ENCODE data around the gene DGLUCY. TPM values are rescaled to one million over a fixed set of nuclear protein-coding genes. Genes with fewer than 3 reads are reported as not detected.

The DGLUCY gene
- total RNA-seq, 1 donor from 2014 or later = 15.6 TPM

GRCh38 chr14:91143862-91144261 is 30.0 kb downstream of the DGLUCY start:
- TF ChIP-seq, protein P1, sequence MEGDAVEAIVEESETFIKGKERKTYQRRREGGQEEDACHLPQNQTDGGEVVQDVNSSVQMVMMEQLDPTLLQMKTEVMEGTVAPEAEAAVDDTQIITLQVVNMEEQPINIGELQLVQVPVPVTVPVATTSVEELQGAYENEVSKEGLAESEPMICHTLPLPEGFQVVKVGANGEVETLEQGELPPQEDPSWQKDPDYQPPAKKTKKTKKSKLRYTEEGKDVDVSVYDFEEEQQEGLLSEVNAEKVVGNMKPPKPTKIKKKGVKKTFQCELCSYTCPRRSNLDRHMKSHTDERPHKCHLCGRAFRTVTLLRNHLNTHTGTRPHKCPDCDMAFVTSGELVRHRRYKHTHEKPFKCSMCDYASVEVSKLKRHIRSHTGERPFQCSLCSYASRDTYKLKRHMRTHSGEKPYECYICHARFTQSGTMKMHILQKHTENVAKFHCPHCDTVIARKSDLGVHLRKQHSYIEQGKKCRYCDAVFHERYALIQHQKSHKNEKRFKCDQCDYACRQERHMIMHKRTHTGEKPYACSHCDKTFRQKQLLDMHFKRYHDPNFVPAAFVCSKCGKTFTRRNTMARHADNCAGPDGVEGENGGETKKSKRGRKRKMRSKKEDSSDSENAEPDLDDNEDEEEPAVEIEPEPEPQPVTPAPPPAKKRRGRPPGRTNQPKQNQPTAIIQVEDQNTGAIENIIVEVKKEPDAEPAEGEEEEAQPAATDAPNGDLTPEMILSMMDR (conservative IDR thresholded peaks at IDR 0.05) = no peak
- H3K9me3 Mint-ChIP-seq = no peaks in the 10 kb centered on the region
- H3K4me1 Mint-ChIP-seq = peaks cover 5% of the 10 kb centered on the region

DNA sequence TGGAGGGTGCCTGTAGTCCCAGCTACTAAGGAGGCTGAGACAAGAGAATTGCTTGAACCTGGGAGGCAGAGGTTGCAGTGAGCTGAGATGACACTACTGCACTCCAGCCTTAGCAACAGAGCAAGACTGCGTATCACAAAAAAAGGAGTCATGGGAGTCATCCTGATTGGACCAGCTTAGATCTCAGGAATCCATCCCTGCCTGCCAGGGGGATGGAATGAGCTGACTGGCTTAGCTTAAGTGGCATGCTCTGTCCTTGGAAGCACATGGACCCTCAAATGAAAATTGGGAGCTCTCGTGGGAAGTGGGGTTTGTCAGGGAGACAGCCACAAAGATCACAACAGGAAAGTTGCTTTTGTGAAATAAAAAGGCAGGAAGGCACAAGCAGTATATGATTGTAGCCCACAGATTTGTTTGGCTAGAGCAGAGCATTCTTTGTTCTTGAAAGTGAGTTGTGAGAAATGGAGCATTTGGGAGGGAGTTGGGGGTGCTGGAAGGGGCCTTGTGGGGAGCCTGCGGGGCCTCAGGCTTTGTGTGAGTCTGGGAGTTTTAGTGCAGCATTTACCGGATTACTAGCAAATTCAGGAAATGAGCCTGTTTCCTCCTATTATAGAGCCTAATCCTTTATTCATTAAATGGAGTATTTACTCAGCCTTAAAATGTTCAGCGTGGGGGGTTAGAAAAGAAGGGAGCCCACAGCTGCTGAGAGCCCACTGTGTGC is 30.7 kb downstream of the DGLUCY start:
- no peak for DNase-seq (ENCODE audit: low read depth, low spot score)
- no peaks in the 10 kb centered on the region for H3K36me3 Mint-ChIP-seq (ENCODE audit: low read depth)
- peaks cover 5% of the 10 kb centered on the region for H3K4me1 Mint-ChIP-seq
- H3K27ac Mint-ChIP-seq (ENCODE audit: unreplicated experiment) = no peak overlapping the region
- H3K9me3 Mint-ChIP-seq = no peaks in the 10 kb centered on the region
- no peak overlapping the region for H3K4me3 Mint-ChIP-seq
- H3K27me3 Mint-ChIP-seq (ENCODE audit: low read depth) = no peaks in the 10 kb centered on the region
- TF ChIP-seq, protein P1 (conservative IDR thresholded peaks at IDR 0.05) = no peak

More at GRCh38 chr14:91143862-91144261, 30.0 kb downstream of the DGLUCY start:
- Mint-ChIP-seq H3K27ac (ENCODE audit: unreplicated experiment) (no peak overlapping the region), H3K36me3 (ENCODE audit: low read depth) (no peaks in the 10 kb centered on the region), H3K4me3 (no peak overlapping the region), H3K27me3 (ENCODE audit: low read depth) (no peaks in the 10 kb centered on the region)
- DNase-seq (ENCODE audit: low read depth, low spot score) = no peak

DNA sequence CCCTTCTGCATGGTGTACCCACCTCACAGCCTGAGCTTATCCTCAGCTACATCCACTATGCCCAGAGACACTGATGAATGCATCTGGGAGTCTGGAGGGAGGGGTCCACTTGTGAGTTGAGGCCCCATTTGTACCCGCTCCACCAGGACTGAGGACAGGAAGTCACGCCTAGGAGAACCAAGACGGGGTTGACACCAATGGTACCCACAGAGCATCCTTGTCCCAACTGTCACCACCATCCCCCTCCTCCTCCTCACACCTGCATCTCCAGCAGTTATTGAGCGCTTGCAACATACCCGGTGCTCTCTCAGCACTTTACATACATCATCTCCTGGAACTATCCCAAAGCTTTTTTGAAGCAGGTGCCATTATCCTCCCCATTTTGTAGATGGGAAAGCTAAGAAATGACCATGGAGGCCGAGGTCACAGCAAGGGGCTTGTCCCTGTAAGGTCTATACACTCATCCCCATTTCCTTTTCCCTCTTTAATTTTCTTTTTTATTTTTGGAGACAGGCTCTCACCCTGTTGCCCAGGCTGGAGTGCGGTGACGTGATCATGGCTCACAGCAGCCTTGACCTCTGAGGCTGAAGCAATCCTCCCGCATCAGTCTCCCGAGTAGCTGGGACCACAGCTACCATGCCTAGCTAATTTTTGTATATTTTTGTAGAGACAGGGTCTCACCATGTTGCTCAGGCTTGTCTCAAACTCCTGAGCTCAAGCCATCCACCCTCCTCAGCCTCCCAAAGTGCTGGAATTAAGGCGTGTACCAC is 31.7 kb downstream of the DGLUCY start:
- no peaks in the 10 kb centered on the region for H3K36me3 Mint-ChIP-seq (ENCODE audit: low read depth)
- H3K4me1 Mint-ChIP-seq = peaks cover 5% of the 10 kb centered on the region
- H3K4me3 Mint-ChIP-seq = no peak overlapping the region
- H3K27ac Mint-ChIP-seq (ENCODE audit: unreplicated experiment) = no peak overlapping the region
- TF ChIP-seq, protein P1 (conservative IDR thresholded peaks at IDR 0.05) = no peak
- no peaks in the 10 kb centered on the region for H3K27me3 Mint-ChIP-seq (ENCODE audit: low read depth)
- no peaks in the 10 kb centered on the region for H3K9me3 Mint-ChIP-seq
- DNase-seq (ENCODE audit: low read depth, low spot score) = no peak

- TF ChIP-seq, protein P1 (conservative IDR thresholded peaks at IDR 0.05) = no peak
- Mint-ChIP-seq H3K27ac (ENCODE audit: unreplicated experiment) (no peak overlapping the region), H3K4me3 (no peak overlapping the region), H3K9me3 (no peaks in the 10 kb centered on the region), H3K36me3 (ENCODE audit: low read depth) (no peaks in the 10 kb centered on the region), H3K27me3 (ENCODE audit: low read depth) (no peaks in the 10 kb centered on the region), H3K4me1 (peaks cover 5% of the 10 kb centered on the region)
- no peak for DNase-seq (ENCODE audit: low read depth, low spot score)
Measured at GRCh38 chr14:91146661-91147060, 32.8 kb downstream of the DGLUCY start.

- H3K27ac Mint-ChIP-seq (ENCODE audit: unreplicated experiment) = no peak overlapping the region
- DNase-seq (ENCODE audit: low read depth, low spot score) = no peak
- H3K27me3 Mint-ChIP-seq (ENCODE audit: low read depth) = no peaks in the 10 kb centered on the region
- H3K4me1 Mint-ChIP-seq = peaks cover 3% of the 10 kb centered on the region
- TF ChIP-seq, protein P1 (conservative IDR thresholded peaks at IDR 0.05) = no peak
- H3K4me3 Mint-ChIP-seq = no peak overlapping the region
- no peaks in the 10 kb centered on the region for H3K36me3 Mint-ChIP-seq (ENCODE audit: low read depth)
- H3K9me3 Mint-ChIP-seq = no peaks in the 10 kb centered on the region
Measured at GRCh38 chr14:91149462-91149861, 35.6 kb downstream of the DGLUCY start.
